ENCODE data around the gene ITPR3. TPM values are rescaled to one million over a fixed set of nuclear protein-coding genes. Genes with fewer than 3 reads are reported as not detected.

ITPR3 gene
- polyA plus RNA-seq, 1 of the 3 experiments (the other 2 are of a cell fraction), result 8.1 TPM

GRCh38 chr6:33641602-33642001, 20.5 kb downstream of the ITPR3 start:
- DNase-seq, result no peak
- no peaks in the 10 kb centered on the region for H3K27me3 ChIP-seq (ENCODE audit: insufficient read depth)
- peaks cover 0 to 11% of the 10 kb centered on the region in 2 experiments; a peak in 1 of 4 replicates for H3K4me1 ChIP-seq (ENCODE audit: control insufficient read depth in 1 of 2, insufficient read depth in 2 of 2, low read depth in 1 of 2, low read length in 1 of 2)
- no peak overlapping the region for H3K27ac ChIP-seq (ENCODE audit: low read depth in 2 of 2, low read length in 1 of 2)
- ChIA-PET CTCF (interaction anchor here (1.3 kb wide), 1 partner anchor 52 kb away, joined by 3 read pairs; no protein-coding TSS in a partner anchor), POLR2A (interaction anchor here (0.5 kb wide), 1 partner anchor 13 kb away, joined by 3 read pairs; no protein-coding TSS in a partner anchor)
- H2AFZ ChIP-seq (ENCODE audit: low read depth), result no peak overlapping the region
- TF ChIP-seq NRF1 (IDR thresholded peaks at IDR 0.05; ENCODE audit: low read depth, low read length) (no peak), RXRA (IDR thresholded peaks at IDR 0.05; ENCODE audit: borderline replicate concordance, low read depth) (no peak), CHD2 (IDR thresholded peaks at IDR 0.05; ENCODE audit: low read length, partially characterized antibody) (no peak), USF1 (IDR thresholded peaks at IDR 0.05; ENCODE audit: borderline replicate concordance, low read depth) (no peak), MAX (IDR thresholded peaks at IDR 0.05; ENCODE audit: low read depth) (no peak)
- no peaks in the 10 kb centered on the region for H3K79me2 ChIP-seq (ENCODE audit: insufficient read depth)
- H3K9me3 ChIP-seq, result no peaks in the 10 kb centered on the region
- no peaks in the 10 kb centered on the region for H3K36me3 ChIP-seq (replicated peaks in 1 of 2; ENCODE audit: control insufficient read depth in 1 of 2, insufficient read depth in 2 of 2, low read length in 1 of 2)
- WGBS (ENCODE audit: low lambda C conversion rate), result 86% methylated on average over 5 of the region's 7 CpGs
- no peaks in the 10 kb centered on the region for H3F3A ChIP-seq (replicated peaks; ENCODE audit: insufficient read depth)
- H3K4me3 ChIP-seq (ENCODE audit: low read depth in 2 of 2, low read length in 1 of 2), result no peak overlapping the region
- no peak overlapping the region for H3K9ac ChIP-seq
- no peak overlapping the region for H3K4me2 ChIP-seq
- H4K20me1 ChIP-seq (ENCODE audit: insufficient read depth), result no peaks in the 10 kb centered on the region
- no peaks in the 10 kb centered on the region for H3K9me2 ChIP-seq

- Histone ChIP-seq H3K9me3 (no peaks in the 10 kb centered on the region), H4K20me1 (ENCODE audit: insufficient read depth) (no peaks in the 10 kb centered on the region), H2AFZ (ENCODE audit: low read depth) (no peak overlapping the region), H3K79me2 (ENCODE audit: insufficient read depth) (no peaks in the 10 kb centered on the region), H3K27me3 (ENCODE audit: insufficient read depth) (no peaks in the 10 kb centered on the region), H3K4me3 (ENCODE audit: low read depth in 2 of 2, low read length in 1 of 2) (no peak overlapping the region), H3K4me1 (ENCODE audit: control insufficient read depth in 1 of 2, insufficient read depth in 2 of 2, low read depth in 1 of 2, low read length in 1 of 2) (peaks cover 0 to 5% of the 10 kb centered on the region in 2 experiments; a peak in 1 of 4 replicates), H3K36me3 (replicated peaks in 1 of 2; ENCODE audit: control insufficient read depth in 1 of 2, insufficient read depth in 2 of 2, low read length in 1 of 2) (no peaks in the 10 kb centered on the region), H3K9ac (no peak overlapping the region), H3K27ac (ENCODE audit: low read depth in 2 of 2, low read length in 1 of 2) (no peak overlapping the region), H3K4me2 (no peak overlapping the region), H3K9me2 (no peaks in the 10 kb centered on the region), H3F3A (replicated peaks; ENCODE audit: insufficient read depth) (no peaks in the 10 kb centered on the region)
- WGBS (ENCODE audit: low lambda C conversion rate), result 93% methylated on average over 2 of the region's 4 CpGs
- TF ChIP-seq POLR2AphosphoS5 (IDR thresholded peaks at IDR 0.05; ENCODE audit: low read depth, low read length), result no peak
- TF ChIP-seq RFX5 (IDR thresholded peaks at IDR 0.05; ENCODE audit: low read length), result no peak
- TF ChIP-seq YY1 (IDR thresholded peaks at IDR 0.05; ENCODE audit: low read depth), result no peak
- no peak for TF ChIP-seq JUND (IDR thresholded peaks at IDR 0.05)
- TF ChIP-seq TAF1 (IDR thresholded peaks at IDR 0.05; ENCODE audit: borderline replicate concordance, low read depth, low read length), result no peak
- POLR2A ChIA-PET, result no interaction called here
- CTCF ChIA-PET, result interaction anchor here (0.9 to 1.5 kb wide), 6 partner anchors 9 to 58 kb away, joined by 3 to 8 read pairs (median 4); no protein-coding TSS in a partner anchor
- peak; percentile 58 for DNase-seq
These were observed 21.8 kb downstream of the ITPR3 start for GRCh38 chr6:33642897-33643296.

GRCh38 chr6:33651403-33651802, 30.3 kb downstream of the ITPR3 start:
- ChIA-PET CTCF (interaction anchor here (0.9 to 1.9 kb wide), 7 partner anchors 13 to 93 kb away, joined by 3 to 6 read pairs (median 4); partner anchors contain the start of gene UQCC2), POLR2A (no interaction called here)

More at GRCh38 chr6:33651403-33651802, 30.3 kb downstream of the ITPR3 start:
- Histone ChIP-seq H3K9me3 (no peaks in the 10 kb centered on the region), H3K27me3 (ENCODE audit: insufficient read depth) (no peaks in the 10 kb centered on the region), H2AFZ (ENCODE audit: low read depth) (no peak overlapping the region), H3K9me2 (no peaks in the 10 kb centered on the region), H3K4me1 (ENCODE audit: control insufficient read depth in 1 of 2, insufficient read depth in 2 of 2, low read depth in 1 of 2, low read length in 1 of 2) (peaks cover 0 to 13% of the 10 kb centered on the region in 2 experiments; a peak in 1 of 4 replicates), H3K79me2 (ENCODE audit: insufficient read depth) (no peaks in the 10 kb centered on the region), H3K9ac (no peak overlapping the region), H3F3A (replicated peaks; ENCODE audit: insufficient read depth) (no peaks in the 10 kb centered on the region), H3K36me3 (replicated peaks in 1 of 2; ENCODE audit: control insufficient read depth in 1 of 2, insufficient read depth in 2 of 2, low read length in 1 of 2) (no peaks in the 10 kb centered on the region), H4K20me1 (ENCODE audit: insufficient read depth) (no peaks in the 10 kb centered on the region), H3K4me3 (ENCODE audit: low read depth in 2 of 2, low read length in 1 of 2) (no peak overlapping the region), H3K4me2 (no peak overlapping the region), H3K27ac (ENCODE audit: low read depth in 2 of 2, low read length in 1 of 2) (no peak overlapping the region)
- WGBS (ENCODE audit: low lambda C conversion rate), result 83% methylated on average over 4 of the region's 4 CpGs
- TF ChIP-seq CHD2 (IDR thresholded peaks at IDR 0.05; ENCODE audit: low read length, partially characterized antibody) (no peak), PBX3 (IDR thresholded peaks at IDR 0.05) (no peak)
- no peak for DNase-seq
